AG10803 (cell line): Measurements from ENCODE around the gene GUCY2C.
"Not testable (repeated sequence)": the region's sequence is repeated elsewhere in the genome, so short reads cannot be mapped to it uniquely, and the experiment has no call there.

ENCODE experiments used
- DNase-seq: peaks from one replicate; pipeline ENCODE4 v3.0.0; 2010; ENCODE audit warnings: low read depth
- H3K4me3 ChIP-seq: 2 replicates; pipeline ENCODE4 v1.5.1; 2011; ENCODE audit warnings: mild to moderate bottlenecking, low read length, control low read depth
- TF ChIP-seq, protein P1 (sequence below): conservative IDR thresholded peaks from 2 replicates; pipeline ENCODE4 v1.5.1; 2011; ENCODE audit warnings: mild to moderate bottlenecking, low read length, control low read depth, inconsistent platforms

GUCY2C gene

DNA sequence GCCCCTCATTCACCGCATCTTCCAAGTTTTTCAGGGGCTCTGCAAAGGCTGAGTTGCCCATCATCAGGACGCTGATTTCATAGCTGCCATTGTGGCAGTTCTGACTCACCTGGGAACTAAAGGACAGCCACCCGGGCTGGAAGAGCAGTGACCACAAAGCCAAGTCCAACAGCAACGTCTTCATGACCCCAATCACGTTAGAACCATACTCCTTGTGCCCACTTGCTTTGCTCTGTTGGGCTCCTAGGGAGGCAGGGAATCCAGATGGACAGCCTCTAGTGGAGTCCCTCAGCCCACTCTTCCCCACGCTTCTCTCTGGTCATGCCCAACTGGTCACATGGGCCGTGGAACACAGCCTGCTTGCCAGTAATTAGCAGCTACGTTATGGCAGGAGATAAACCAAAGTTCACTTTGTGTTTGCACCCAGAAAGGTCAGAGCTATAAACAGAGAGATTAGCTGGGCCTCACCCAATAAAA lies at the start of gene GUCY2C:
Gene GUCY2C, minus strand, starts transcription at position 335 of the 477 bp plus-strand sequence. Its CDS starts 151 bp downstream, at position 184.
- DNase-seq = no peak
- no peak within 1 kb of the TSS for H3K4me3 ChIP-seq
- TF ChIP-seq, protein P1, sequence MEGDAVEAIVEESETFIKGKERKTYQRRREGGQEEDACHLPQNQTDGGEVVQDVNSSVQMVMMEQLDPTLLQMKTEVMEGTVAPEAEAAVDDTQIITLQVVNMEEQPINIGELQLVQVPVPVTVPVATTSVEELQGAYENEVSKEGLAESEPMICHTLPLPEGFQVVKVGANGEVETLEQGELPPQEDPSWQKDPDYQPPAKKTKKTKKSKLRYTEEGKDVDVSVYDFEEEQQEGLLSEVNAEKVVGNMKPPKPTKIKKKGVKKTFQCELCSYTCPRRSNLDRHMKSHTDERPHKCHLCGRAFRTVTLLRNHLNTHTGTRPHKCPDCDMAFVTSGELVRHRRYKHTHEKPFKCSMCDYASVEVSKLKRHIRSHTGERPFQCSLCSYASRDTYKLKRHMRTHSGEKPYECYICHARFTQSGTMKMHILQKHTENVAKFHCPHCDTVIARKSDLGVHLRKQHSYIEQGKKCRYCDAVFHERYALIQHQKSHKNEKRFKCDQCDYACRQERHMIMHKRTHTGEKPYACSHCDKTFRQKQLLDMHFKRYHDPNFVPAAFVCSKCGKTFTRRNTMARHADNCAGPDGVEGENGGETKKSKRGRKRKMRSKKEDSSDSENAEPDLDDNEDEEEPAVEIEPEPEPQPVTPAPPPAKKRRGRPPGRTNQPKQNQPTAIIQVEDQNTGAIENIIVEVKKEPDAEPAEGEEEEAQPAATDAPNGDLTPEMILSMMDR = no peak

DNA sequence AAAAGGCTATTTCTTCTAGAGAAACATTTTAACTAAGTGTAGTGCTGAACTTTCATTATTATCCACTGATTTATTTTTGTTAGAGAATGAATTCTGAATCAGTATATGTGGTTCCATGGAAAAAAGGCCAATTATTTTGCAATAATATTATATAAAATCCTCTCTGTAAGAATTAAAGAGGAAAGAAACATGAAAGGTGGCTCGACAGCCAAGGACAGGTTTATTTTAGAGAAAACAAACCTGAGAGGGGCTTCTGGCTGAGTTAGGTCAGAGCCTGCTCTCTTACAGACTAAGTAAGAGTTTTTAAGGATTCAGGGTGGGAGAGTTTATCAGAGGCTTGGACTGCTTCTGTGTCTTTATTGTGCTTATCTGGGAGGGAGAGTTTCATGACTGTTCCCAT lies 46.7 kb upstream of the GUCY2C start:
- no peak for DNase-seq
- TF ChIP-seq, protein P1 = no peak
- H3K4me3 ChIP-seq = no peak overlapping the region

DNA sequence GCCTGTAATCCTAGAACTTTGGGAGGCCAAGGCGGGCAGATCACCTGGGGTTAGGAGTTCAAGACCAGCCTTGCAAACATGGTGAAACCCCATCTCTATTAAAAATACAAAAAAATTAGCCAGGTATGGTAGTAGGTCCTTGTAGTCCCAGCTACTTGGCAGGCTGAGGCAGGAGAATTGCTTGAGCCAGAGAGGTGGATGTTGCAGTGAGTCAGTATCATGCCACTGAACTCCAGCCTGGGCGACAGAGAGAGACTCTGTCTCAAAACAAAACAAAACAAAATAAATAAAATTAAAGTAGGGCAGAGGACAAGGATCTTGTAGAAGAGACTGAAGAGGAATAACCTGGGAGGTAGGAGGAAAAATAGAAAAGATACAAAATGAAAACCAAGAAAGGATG lies 45.5 kb upstream of the GUCY2C start:
- H3K4me3 ChIP-seq = no peak overlapping the region
- TF ChIP-seq, protein P1 = no peak
- no peak for DNase-seq

DNA sequence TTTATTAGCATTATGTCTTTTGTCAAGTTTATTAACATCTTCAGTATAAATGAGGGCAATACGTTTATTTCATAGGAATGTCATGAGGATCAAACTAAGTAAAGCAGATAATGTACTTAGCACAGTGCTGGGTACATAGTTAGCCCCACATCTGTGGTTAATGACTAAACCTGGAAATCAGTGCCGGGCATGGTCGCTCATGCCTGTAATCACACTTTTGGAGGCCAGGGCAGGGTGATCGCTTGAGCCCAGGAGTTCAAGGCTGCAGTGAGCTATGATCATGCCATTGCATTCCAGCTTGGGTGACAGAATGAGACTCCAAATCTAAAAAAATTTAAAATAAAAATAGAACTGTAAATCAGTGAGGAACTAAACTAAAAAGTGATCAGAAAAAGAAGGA lies 44.8 kb upstream of the GUCY2C start:
- H3K4me3 ChIP-seq = no peak overlapping the region
- TF ChIP-seq, protein P1 = no peak
- DNase-seq = no peak

DNA sequence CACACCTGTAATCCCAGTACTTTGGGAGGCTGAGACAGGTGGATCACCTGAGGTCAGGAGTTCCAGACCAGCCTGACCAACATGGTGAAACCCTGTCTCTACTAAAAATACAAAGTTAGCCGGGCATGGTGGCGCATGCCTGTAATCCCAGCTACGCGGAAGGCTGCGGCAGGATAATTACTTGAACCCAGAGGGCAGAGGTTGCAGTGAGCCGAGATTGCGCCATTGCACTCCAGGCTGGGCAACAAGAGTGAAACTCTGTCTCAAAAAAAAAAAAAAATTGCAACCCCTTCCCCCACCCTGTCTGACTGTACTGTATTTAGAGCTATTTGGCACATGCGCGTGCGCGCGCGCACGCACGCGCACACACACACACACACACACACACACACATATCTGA lies 40.0 kb upstream of the GUCY2C start:
- H3K4me3 ChIP-seq, DNase-seq: not testable (repeated sequence)

DNA sequence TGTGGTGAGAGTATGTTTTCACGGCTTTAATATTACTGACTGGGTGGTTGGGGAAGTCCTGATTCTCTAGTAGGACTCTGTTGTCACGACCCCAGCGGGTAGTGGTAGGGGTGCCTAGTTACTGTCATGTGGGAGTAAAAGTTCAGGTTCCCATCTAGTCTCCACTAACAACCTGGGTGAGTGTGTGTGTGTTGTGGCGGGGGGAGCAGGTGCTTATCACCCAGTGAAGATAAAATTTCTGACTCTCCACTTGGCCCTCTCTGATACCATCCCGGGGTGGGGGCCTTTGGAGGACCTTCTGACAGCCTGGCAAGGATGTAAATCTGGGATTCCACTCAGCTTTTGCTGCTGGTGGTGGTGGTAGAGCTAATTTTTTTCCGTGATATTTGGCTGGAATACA lies 35.4 kb upstream of the GUCY2C start:
- H3K4me3 ChIP-seq = no peak overlapping the region
- DNase-seq = no peak
- TF ChIP-seq, protein P1 = no peak

DNA sequence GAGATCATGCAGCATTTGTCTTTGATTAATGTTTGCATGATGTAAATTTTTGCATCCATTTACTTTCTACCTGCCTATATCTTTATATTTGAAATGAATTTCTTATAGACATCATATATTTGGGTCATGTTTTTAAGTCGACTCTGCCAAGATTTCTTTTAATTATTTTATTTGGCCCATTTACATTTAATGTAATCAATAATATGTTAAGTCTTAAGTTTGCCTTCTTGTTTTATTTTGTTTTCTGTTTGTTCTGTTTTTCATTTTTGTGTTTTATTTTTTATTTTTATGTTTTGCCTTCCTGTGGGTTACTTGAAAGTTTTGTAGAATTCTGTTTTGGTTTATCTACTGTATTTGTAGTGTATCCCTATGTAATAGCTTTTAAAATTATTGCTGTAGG lies 33.2 kb upstream of the GUCY2C start:
- H3K4me3 ChIP-seq = no peak overlapping the region
- TF ChIP-seq, protein P1 = no peak
- no peak for DNase-seq

DNA sequence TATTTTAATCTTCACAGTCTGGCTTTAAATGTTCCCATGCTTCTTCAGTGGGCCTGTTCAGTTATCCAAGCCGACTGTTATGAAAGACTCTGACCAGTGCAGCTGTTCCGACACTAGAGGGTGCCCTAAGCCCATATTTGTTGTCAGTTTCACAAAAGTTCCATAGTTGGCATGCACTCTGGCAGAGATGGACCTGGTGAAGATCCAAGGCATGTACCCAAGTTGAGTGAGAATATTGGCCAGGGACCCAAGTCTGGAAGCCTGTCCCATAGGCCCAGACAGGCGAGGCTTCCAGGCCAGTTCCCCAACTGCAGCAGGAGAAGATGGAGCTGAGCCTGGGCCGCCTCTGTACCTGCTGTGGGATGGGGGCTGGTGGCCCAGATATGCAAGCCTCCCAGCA lies 27.4 kb upstream of the GUCY2C start:
- peak; percentile 59 for DNase-seq
- H3K4me3 ChIP-seq = no peak overlapping the region
- TF ChIP-seq, protein P1 = peak; percentile 78
